Endothelial cell of umbilical vein (primary cell): ENCODE measurements around the gene ANKS1B. TPM values are rescaled to one million over a fixed set of nuclear protein-coding genes. Genes with fewer than 3 reads are reported as not detected.

ENCODE experiments used
- BruUV-seq: library from RNA; stranded (reverse); fragments of 400-500 nt; replicated peaks from 2 replicates; lab custom pipeline; 2021; lab: Mats Ljungman, UMichigan
- CTCF ChIA-PET: fragments of 300-600, 350-600 bp; sonication (Branson Sonifier 250); formaldehyde crosslinking; loops from one replicate; lab custom pipeline; 2021; ENCODE audit warnings: antibody characterized with exemption, inconsistent platforms; lab: Charles Lee
- POLR2A ChIA-PET: fragments of 300-600, 350-600 bp; sonication (Branson Sonifier 250); formaldehyde crosslinking; loops from one replicate; lab custom pipeline; 2021; ENCODE audit warnings: antibody characterized with exemption, inconsistent platforms; lab: Charles Lee
- DNase-seq: peaks from one replicate; pipeline ENCODE4 v3.0.0-alpha.2; 2011; ENCODE audit warnings: low read depth, low spot score
- FAIRE-seq: peaks from 2 replicates; lab custom pipeline; 2011; peaks lifted over from hg19 to GRCh38; lab: Jason Lieb, UNC
- H2AFZ ChIP-seq: 2 replicates; pipeline ENCODE4 v1.6.0; 2012; ENCODE audit warnings: low read depth, low read length, control low read depth, inconsistent platforms
- H3K27ac ChIP-seq: 2 replicates; pipeline ENCODE4 v1.5.1; 2011; ENCODE audit warnings: low read depth, mild to moderate bottlenecking, control low read depth, low read length, moderate library complexity; ENCODE audit not compliant: insufficient read depth
- H3K27me3 ChIP-seq, 2 experiments: 2 replicates each; pipeline versions ENCODE4 v1.6.0 to v1.6.1; 2011; ENCODE audit warnings: low read length in 2 of 2, mixed read lengths in 1 of 2; ENCODE audit not compliant: control insufficient read depth in 2 of 2, insufficient read depth in 2 of 2
- H3K36me3 ChIP-seq, 2 experiments: 2 replicates in 1 of 2; 3 replicates in 1 of 2; pipeline ENCODE4 v1.5.1; 2011; ENCODE audit warnings: low read length in 2 of 2, mild to moderate bottlenecking in 1 of 2, moderate library complexity in 1 of 2; ENCODE audit not compliant: control insufficient read depth in 2 of 2, insufficient read depth in 2 of 2; ENCODE audit errors: extremely low read depth in 1 of 2
- H3K4me1 ChIP-seq: 3 replicates; pipeline ENCODE4 v1.5.1; 2011; ENCODE audit warnings: mild to moderate bottlenecking, low read length; ENCODE audit not compliant: control insufficient read depth, insufficient read depth; ENCODE audit errors: extremely low read depth
- H3K4me2 ChIP-seq: 2 replicates; pipeline ENCODE4 v1.6.1; 2011; ENCODE audit warnings: low read length, control low read depth, mixed read lengths; ENCODE audit not compliant: insufficient read depth
- H3K4me3 ChIP-seq, 3 experiments: fragments of 200-600 bp in 1 of 3; sonication (generic), shearing (Covaris generic) in 1 of 3; replicated peaks in 1 of 3; 2 replicates each; pipeline ENCODE4 v1.5.1; 2011 to 2016; ENCODE audit warnings: control low read depth in 3 of 3, low read length in 3 of 3, mild to moderate bottlenecking in 2 of 3, inconsistent platforms in 1 of 3, low read depth in 1 of 3, moderate library complexity in 1 of 3; ENCODE audit not compliant: insufficient read depth in 1 of 3
- H3K79me2 ChIP-seq: 2 replicates; pipeline ENCODE4 v1.6.0; 2012; ENCODE audit warnings: low read length, inconsistent platforms; ENCODE audit not compliant: control insufficient read depth, insufficient read depth
- H3K9ac ChIP-seq: replicated peaks from 2 replicates; pipeline ENCODE3; 2011; ENCODE audit warnings: low read length, control low read depth; ENCODE audit not compliant: insufficient read depth; ENCODE audit errors: extremely low read depth
- H3K9me1 ChIP-seq: replicated peaks from 3 replicates; pipeline ENCODE4 v1.6.0; 2011; ENCODE audit warnings: mild to moderate bottlenecking, low read length; ENCODE audit not compliant: control insufficient read depth, insufficient read depth; ENCODE audit errors: extremely low read depth
- H3K9me3 ChIP-seq: replicated peaks from 2 replicates; pipeline ENCODE4 v1.5.1; 2012; ENCODE audit warnings: low read length, inconsistent platforms; ENCODE audit not compliant: control insufficient read depth, insufficient read depth
- H4K20me1 ChIP-seq: replicated peaks from 2 replicates; pipeline ENCODE3; 2011; ENCODE audit warnings: mild to moderate bottlenecking, low read length; ENCODE audit not compliant: control insufficient read depth, insufficient read depth; ENCODE audit errors: extremely low read depth
- EZH2 ChIP-seq: IDR thresholded peaks from 2 replicates; pipeline ENCODE4 v1.6.1; 2012; ENCODE audit warnings: borderline replicate concordance, low read depth, mild to moderate bottlenecking, moderate library complexity, low read length, inconsistent platforms; ENCODE audit not compliant: severe bottlenecking
- FOS ChIP-seq: IDR thresholded peaks from 2 replicates; pipeline ENCODE4 v1.6.1; 2011; ENCODE audit warnings: mild to moderate bottlenecking, low read length, moderate library complexity, borderline replicate concordance; ENCODE audit not compliant: insufficient read depth
- GATA2 ChIP-seq: IDR thresholded peaks from 2 replicates; pipeline ENCODE4 v1.7.0; 2011; ENCODE audit warnings: low read depth, mild to moderate bottlenecking, moderate library complexity, mixed read lengths, low read length; ENCODE audit not compliant: insufficient read length, insufficient read depth
- JUN ChIP-seq: IDR thresholded peaks from 2 replicates; pipeline ENCODE4 v1.6.1; 2011; ENCODE audit warnings: borderline replicate concordance, low read depth; ENCODE audit not compliant: insufficient read length, insufficient read depth
- MYC ChIP-seq: IDR thresholded peaks from one replicate; pipeline ENCODE4 v1.6.1; 2011; ENCODE audit warnings: mild to moderate bottlenecking, low read depth, low read length
- POLR2A ChIP-seq: IDR thresholded peaks from 2 replicates; pipeline ENCODE4 v1.6.1; 2012; ENCODE audit warnings: low read depth, mild to moderate bottlenecking, control low read depth, low read length
- POLR2AphosphoS5 ChIP-seq: IDR thresholded peaks from 2 replicates; pipeline ENCODE4 v1.6.1; 2012; ENCODE audit warnings: low read depth, mild to moderate bottlenecking, control low read depth, low read length, moderate library complexity; ENCODE audit not compliant: insufficient read depth
- dilution Hi-C: fragments of 300-500 bp; cut with MboI; formaldehyde crosslinking; loops from one replicate; pipeline ENCODE4 v1.15.0; 2019; ENCODE audit warnings: low sequenced_read_pairs; ENCODE audit not compliant: extremely low pct_ligation_motif_present
- intact Hi-C: fragments of 100-400 bp; cut with micrococcal nuclease; formaldehyde crosslinking; loops from one replicate; pipeline ENCODE4 v1.10.0; 2022
- polyA plus RNA-seq, 4 experiments: library from polyadenylated mRNA; depleted of rRNA in 3 of 4; stranded (reverse) in 3 of 4; unstranded in 1 of 4; fragments of >200 nt; gene quantifications; 2 replicates each; pipeline versions ENCODE4 v1.2.1 to v1.2.3, GENCODE V29; 2011 to 2012; ENCODE audit warnings: missing spikeins in 1 of 4
- total RNA-seq: library from RNA; stranded (reverse); gene quantifications from 2 replicates; pipeline ENCODE4 v1.2.3, GENCODE V29; 2021
- TF ChIP-seq, protein P1 (sequence below): IDR thresholded peaks from 2 replicates; pipeline ENCODE4 v1.6.1; 2011; ENCODE audit not compliant: insufficient read depth, insufficient read length
- TF ChIP-seq, protein P2 (sequence below), 2 donors: IDR thresholded peaks; 1 replicate in 1 of 2; 2 replicates in 1 of 2; pipeline ENCODE4 v1.5.1; 2011; ENCODE audit warnings: low read length in 2 of 2, mild to moderate bottlenecking in 2 of 2, moderate library complexity in 2 of 2, control low read depth in 1 of 2, inconsistent platforms in 1 of 2, low read depth in 1 of 2; ENCODE audit not compliant: insufficient read depth in 1 of 2; ENCODE audit errors: extremely low read depth in 1 of 2

Gene ANKS1B
- total and polyA plus RNA-seq, 2 donors (not counting 3 experiments of a cell fraction or from before 2014, with no cell fraction given), result 0.15 to 0.38 TPM

DNA sequence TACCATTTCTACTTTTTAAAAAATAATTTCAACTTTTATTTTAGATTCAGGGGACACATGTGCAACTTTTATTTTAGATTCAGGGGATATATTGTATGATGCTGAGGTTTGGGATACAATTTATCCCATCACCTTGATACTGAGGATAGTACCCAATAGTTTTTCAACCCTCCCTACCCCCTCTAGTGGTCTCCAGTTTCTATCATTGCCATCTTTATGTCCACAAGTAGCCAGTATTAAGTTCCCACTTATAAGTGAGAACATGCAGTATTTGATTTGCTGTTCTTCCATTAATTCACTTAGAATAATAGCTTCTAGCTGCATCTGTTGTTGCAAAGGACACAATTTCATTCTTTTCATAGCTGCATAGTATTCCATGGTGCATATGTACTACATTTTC is 162.5 kb downstream of the ANKS1B start:
- Histone ChIP-seq H4K20me1 (no peaks in the 10 kb centered on the region), H3K9ac (no peak overlapping the region), H3K36me3 (no peaks in the 10 kb centered on the region), H3K4me3 (no peak overlapping the region), H3K27ac (no peak overlapping the region), H3K4me1 (no peaks in the 10 kb centered on the region), H3K9me3 (no peaks in the 10 kb centered on the region), H3K4me2 (no peak overlapping the region), H2AFZ (no peak overlapping the region), H3K79me2 (no peaks in the 10 kb centered on the region), H3K27me3 (no peaks in the 10 kb centered on the region), H3K9me1 (no peaks in the 10 kb centered on the region)
- FAIRE-seq (no peak), DNase-seq (no peak)
- ChIA-PET POLR2A (no interaction called here), CTCF (no interaction called here)
- BruUV-seq, result no TSS peak
- dilution Hi-C loops (no loop called here), intact Hi-C loops (no loop called here)
- TF ChIP-seq EZH2 (no peak), POLR2AphosphoS5 (no peak), GATA2 (no peak), MYC (no peak), FOS (no peak), JUN (no peak), POLR2A (no peak)
- TF ChIP-seq, protein P1, sequence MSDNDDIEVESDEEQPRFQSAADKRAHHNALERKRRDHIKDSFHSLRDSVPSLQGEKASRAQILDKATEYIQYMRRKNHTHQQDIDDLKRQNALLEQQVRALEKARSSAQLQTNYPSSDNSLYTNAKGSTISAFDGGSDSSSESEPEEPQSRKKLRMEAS, result no peak
- TF ChIP-seq, protein P2, sequence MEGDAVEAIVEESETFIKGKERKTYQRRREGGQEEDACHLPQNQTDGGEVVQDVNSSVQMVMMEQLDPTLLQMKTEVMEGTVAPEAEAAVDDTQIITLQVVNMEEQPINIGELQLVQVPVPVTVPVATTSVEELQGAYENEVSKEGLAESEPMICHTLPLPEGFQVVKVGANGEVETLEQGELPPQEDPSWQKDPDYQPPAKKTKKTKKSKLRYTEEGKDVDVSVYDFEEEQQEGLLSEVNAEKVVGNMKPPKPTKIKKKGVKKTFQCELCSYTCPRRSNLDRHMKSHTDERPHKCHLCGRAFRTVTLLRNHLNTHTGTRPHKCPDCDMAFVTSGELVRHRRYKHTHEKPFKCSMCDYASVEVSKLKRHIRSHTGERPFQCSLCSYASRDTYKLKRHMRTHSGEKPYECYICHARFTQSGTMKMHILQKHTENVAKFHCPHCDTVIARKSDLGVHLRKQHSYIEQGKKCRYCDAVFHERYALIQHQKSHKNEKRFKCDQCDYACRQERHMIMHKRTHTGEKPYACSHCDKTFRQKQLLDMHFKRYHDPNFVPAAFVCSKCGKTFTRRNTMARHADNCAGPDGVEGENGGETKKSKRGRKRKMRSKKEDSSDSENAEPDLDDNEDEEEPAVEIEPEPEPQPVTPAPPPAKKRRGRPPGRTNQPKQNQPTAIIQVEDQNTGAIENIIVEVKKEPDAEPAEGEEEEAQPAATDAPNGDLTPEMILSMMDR (IDR thresholded peaks at IDR 0.05; ENCODE audit: extremely low read depth in 1 of 2, insufficient read depth in 1 of 2, low read depth in 1 of 2, low read length in 2 of 2), result no peak
